Bronchial epithelial cell (primary cell): ENCODE data around the gene MSGN1. TPM values are rescaled to one million over a fixed set of nuclear protein-coding genes. Genes with fewer than 3 reads are reported as not detected.

Experiments
- DNase-seq: peaks from one replicate; pipeline ENCODE4 v3.0.0-alpha.2; 2010; ENCODE audit warnings: low read depth
- FAIRE-seq: peaks from 2 replicates; lab custom pipeline; 2011; peaks lifted over from hg19 to GRCh38; lab: Jason Lieb, UNC
- H3K27me3 ChIP-seq: 2 replicates; pipeline ENCODE4 v1.5.1; 2011; ENCODE audit warnings: low read length; ENCODE audit not compliant: control insufficient read depth, insufficient read depth
- H3K36me3 ChIP-seq: 2 replicates; pipeline ENCODE4 v1.5.1; 2011; ENCODE audit warnings: low read length; ENCODE audit not compliant: control insufficient read depth, insufficient read depth
- H3K4me3 ChIP-seq: 2 replicates; pipeline ENCODE4 v1.5.1; 2011; ENCODE audit warnings: mild to moderate bottlenecking, low read depth, low read length, control low read depth
- total RNA-seq: library from RNA; depleted of rRNA; stranded (reverse); fragments of >200 nt; gene quantifications from 2 replicates; pipeline ENCODE4 v1.2.1, GENCODE V29; 2014
- TF ChIP-seq, protein P1 (sequence below): IDR thresholded peaks from 2 replicates; pipeline ENCODE4 v1.5.1; 2011; ENCODE audit warnings: mild to moderate bottlenecking, moderate library complexity, low read length, control low read depth, inconsistent platforms; ENCODE audit not compliant: insufficient read depth, severe bottlenecking

Gene MSGN1
- total RNA-seq, 1 donor from 2014 or later, result not detected

DNA sequence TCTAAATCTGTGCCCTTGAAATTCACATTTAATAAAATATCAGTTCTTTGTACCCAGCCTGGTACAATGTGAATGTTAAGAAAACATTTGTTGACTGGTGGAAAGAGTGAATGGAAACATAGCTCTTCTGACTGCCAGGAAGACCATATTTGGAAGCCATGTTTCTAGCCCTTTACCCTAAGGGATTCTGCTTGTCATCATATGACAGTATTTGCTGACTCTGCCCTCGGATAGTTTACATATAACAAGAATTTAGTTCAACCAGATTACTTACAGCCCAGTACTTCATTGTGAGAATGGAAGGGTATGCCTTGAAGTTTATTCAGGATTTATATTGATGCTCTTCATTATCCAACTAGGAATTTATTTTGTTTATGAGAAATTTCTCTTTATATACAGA, 48.4 kb downstream of the MSGN1 start:
- DNase-seq (no peak), FAIRE-seq (no peak)
- Histone ChIP-seq H3K36me3 (no peaks in the 10 kb centered on the region), H3K4me3 (no peak overlapping the region), H3K27me3 (peaks cover 2% of the 10 kb centered on the region)
- TF ChIP-seq, protein P1, sequence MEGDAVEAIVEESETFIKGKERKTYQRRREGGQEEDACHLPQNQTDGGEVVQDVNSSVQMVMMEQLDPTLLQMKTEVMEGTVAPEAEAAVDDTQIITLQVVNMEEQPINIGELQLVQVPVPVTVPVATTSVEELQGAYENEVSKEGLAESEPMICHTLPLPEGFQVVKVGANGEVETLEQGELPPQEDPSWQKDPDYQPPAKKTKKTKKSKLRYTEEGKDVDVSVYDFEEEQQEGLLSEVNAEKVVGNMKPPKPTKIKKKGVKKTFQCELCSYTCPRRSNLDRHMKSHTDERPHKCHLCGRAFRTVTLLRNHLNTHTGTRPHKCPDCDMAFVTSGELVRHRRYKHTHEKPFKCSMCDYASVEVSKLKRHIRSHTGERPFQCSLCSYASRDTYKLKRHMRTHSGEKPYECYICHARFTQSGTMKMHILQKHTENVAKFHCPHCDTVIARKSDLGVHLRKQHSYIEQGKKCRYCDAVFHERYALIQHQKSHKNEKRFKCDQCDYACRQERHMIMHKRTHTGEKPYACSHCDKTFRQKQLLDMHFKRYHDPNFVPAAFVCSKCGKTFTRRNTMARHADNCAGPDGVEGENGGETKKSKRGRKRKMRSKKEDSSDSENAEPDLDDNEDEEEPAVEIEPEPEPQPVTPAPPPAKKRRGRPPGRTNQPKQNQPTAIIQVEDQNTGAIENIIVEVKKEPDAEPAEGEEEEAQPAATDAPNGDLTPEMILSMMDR, result no peak

DNA sequence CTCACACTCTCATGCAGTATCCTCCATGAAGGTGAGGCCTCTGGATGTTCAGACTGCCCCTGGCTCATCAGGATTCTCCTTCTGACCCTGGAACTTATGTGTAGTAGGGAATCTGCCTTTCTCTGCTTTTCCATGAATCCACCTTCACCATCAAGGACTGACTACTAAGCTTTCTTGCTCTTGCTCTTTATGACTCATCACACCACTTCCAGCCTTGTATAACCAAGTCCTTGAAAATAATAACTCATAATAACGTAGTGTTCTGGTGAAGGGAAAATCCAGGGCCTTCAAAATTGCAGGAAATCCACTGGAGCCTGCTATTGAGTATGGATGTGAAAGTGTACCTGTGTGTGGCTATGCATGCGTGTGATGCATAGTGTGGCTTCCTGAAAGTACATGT, 50.9 kb downstream of the MSGN1 start:
- H3K4me3 ChIP-seq, result no peak overlapping the region
- H3K36me3 ChIP-seq, result no peaks in the 10 kb centered on the region
- peak; percentile 41 for DNase-seq
- FAIRE-seq, result no peak
- TF ChIP-seq, protein P1, result no peak
- H3K27me3 ChIP-seq, result no peaks in the 10 kb centered on the region

Other genes starting within 250 kb of the MSGN1 start
- gene SMC6, start 62.6 kb upstream of the MSGN1 start, total RNA-seq, result 20.5 and 23.0 TPM in 2 replicates
- 2.6 and 2.7 TPM in 2 replicates for gene GEN1, start 62.3 kb upstream of the MSGN1 start, total RNA-seq
- gene KCNS3, start 62.2 kb downstream of the MSGN1 start, total RNA-seq, result 3.7 and 6.8 TPM in 2 replicates